ENCODE data around the gene FGF14. TPM values are rescaled to one million over a fixed set of nuclear protein-coding genes. Genes with fewer than 3 reads are reported as not detected.
"Not testable (repeated sequence)": the region's sequence is repeated elsewhere in the genome, so short reads cannot be mapped to it uniquely, and the experiment has no call there.

The FGF14 gene
- total RNA-seq, 1 donor from 2014 or later = 0.22 TPM

- DNase-seq (ENCODE audit: low spot score) = no peak
- Mint-ChIP-seq H3K36me3 (ENCODE audit: low read depth) (no peaks in the 10 kb centered on the region), H3K4me3 (ENCODE audit: unreplicated experiment) (no peak overlapping the region), H3K27ac (ENCODE audit: unreplicated experiment) (no peak overlapping the region), H3K27me3 (ENCODE audit: low read depth) (peaks cover 2% of the 10 kb centered on the region), H3K9me3 (ENCODE audit: low read depth) (no peaks in the 10 kb centered on the region), H3K4me1 (ENCODE audit: low read depth) (peaks cover 10% of the 10 kb centered on the region)
- TF ChIP-seq CTCF (IDR thresholded peaks at IDR 0.05) = no peak
Observed at GRCh38 chr13:101846249-101846648, 555.6 kb downstream of the FGF14 start.

GRCh38 chr13:101845245-101846020 lies 556.4 kb downstream of the FGF14 start:
- Mint-ChIP-seq H3K4me1 (ENCODE audit: low read depth) (peaks cover 10% of the 10 kb centered on the region), H3K27me3 (ENCODE audit: low read depth) (peaks cover 2% of the 10 kb centered on the region), H3K4me3 (ENCODE audit: unreplicated experiment) (no peak overlapping the region), H3K9me3 (ENCODE audit: low read depth) (no peaks in the 10 kb centered on the region), H3K36me3 (ENCODE audit: low read depth) (no peaks in the 10 kb centered on the region), H3K27ac (ENCODE audit: unreplicated experiment) (no peak overlapping the region)
- DNase-seq (ENCODE audit: low spot score) = no peak
- TF ChIP-seq CTCF (IDR thresholded peaks at IDR 0.05) = no peak

GRCh38 chr13:101841698-101842097 lies 560.1 kb downstream of the FGF14 start:
- H3K4me3 Mint-ChIP-seq (ENCODE audit: unreplicated experiment) = no peak overlapping the region
- no peak for DNase-seq (ENCODE audit: low spot score)
- no peak overlapping the region for H3K27ac Mint-ChIP-seq (ENCODE audit: unreplicated experiment)
- peaks cover 18% of the 10 kb centered on the region for H3K4me1 Mint-ChIP-seq (ENCODE audit: low read depth)
- H3K9me3 Mint-ChIP-seq (ENCODE audit: low read depth) = no peaks in the 10 kb centered on the region
- H3K36me3 Mint-ChIP-seq (ENCODE audit: low read depth) = no peaks in the 10 kb centered on the region
- H3K27me3 Mint-ChIP-seq (ENCODE audit: low read depth) = no peaks in the 10 kb centered on the region
- TF ChIP-seq CTCF (IDR thresholded peaks at IDR 0.05) = no peak

GRCh38 chr13:101838323-101838722 lies 563.5 kb downstream of the FGF14 start:
- H3K27me3 Mint-ChIP-seq (ENCODE audit: low read depth) = no peaks in the 10 kb centered on the region
- H3K27ac Mint-ChIP-seq (ENCODE audit: unreplicated experiment) = no peak overlapping the region
- no peak for DNase-seq (ENCODE audit: low spot score)
- peaks cover 10% of the 10 kb centered on the region for H3K4me1 Mint-ChIP-seq (ENCODE audit: low read depth)
- no peaks in the 10 kb centered on the region for H3K36me3 Mint-ChIP-seq (ENCODE audit: low read depth)
- no peak for TF ChIP-seq CTCF (IDR thresholded peaks at IDR 0.05)
- H3K4me3 Mint-ChIP-seq (ENCODE audit: unreplicated experiment) = no peak overlapping the region
- H3K9me3 Mint-ChIP-seq (ENCODE audit: low read depth) = no peaks in the 10 kb centered on the region

- not testable (repeated sequence) for H3K4me3 Mint-ChIP-seq (ENCODE audit: unreplicated experiment); H3K36me3 Mint-ChIP-seq (ENCODE audit: low read depth)
Observed at GRCh38 chr13:101837778-101838177, 564.1 kb downstream of the FGF14 start.

GRCh38 chr13:101837288-101837687 lies 564.6 kb downstream of the FGF14 start:
- H3K36me3 Mint-ChIP-seq (ENCODE audit: low read depth) = no peaks in the 10 kb centered on the region
- no peak overlapping the region for H3K4me3 Mint-ChIP-seq (ENCODE audit: unreplicated experiment)
- no peak for DNase-seq (ENCODE audit: low spot score)
- no peak overlapping the region for H3K27ac Mint-ChIP-seq (ENCODE audit: unreplicated experiment)
- H3K9me3 Mint-ChIP-seq (ENCODE audit: low read depth) = peaks cover 3% of the 10 kb centered on the region
- peaks cover 8% of the 10 kb centered on the region for H3K4me1 Mint-ChIP-seq (ENCODE audit: low read depth)
- peaks cover 4% of the 10 kb centered on the region for H3K27me3 Mint-ChIP-seq (ENCODE audit: low read depth)
- no peak for TF ChIP-seq CTCF (IDR thresholded peaks at IDR 0.05)

More at GRCh38 chr13:101837778-101838177, 564.1 kb downstream of the FGF14 start:
- not testable (repeated sequence) for DNase-seq (ENCODE audit: low spot score); H3K27ac Mint-ChIP-seq (ENCODE audit: unreplicated experiment); H3K9me3 Mint-ChIP-seq (ENCODE audit: low read depth); H3K4me1 Mint-ChIP-seq (ENCODE audit: low read depth); H3K27me3 Mint-ChIP-seq (ENCODE audit: low read depth)

Measured in chondrocyte (in vitro differentiated cells).